SK-MEL-5 (cell line): ENCODE results near the gene ZHX3. TPM values are rescaled to one million over a fixed set of nuclear protein-coding genes. Genes with fewer than 3 reads are reported as not detected.
"Not testable (repeated sequence)": the region's sequence is repeated elsewhere in the genome, so short reads cannot be mapped to it uniquely, and the experiment has no call there.

Source experiments
- DNase-seq: peaks from one replicate; pipeline ENCODE4 v3.0.0-alpha.2; 2016; ENCODE audit warnings: low read depth, low spot score
- in situ Hi-C: cut with HindIII; loops from 2 replicates; pipeline ENCODE4 v1.10.0; 2016; ENCODE audit warnings: low sequenced_read_pairs, high pct_unique_total_duplicates, low pct_unique_long_range_greater_than_20kb
- total RNA-seq: library from RNA; depleted of rRNA; stranded (reverse); fragments of >200 nt; shearing (Covaris generic); gene quantifications from 2 replicates; pipeline ENCODE4 v1.2.3, GENCODE V29; 2014

Gene ZHX3
- total RNA-seq, 1 experiment from 2014 or later = 7.3 TPM

DNA sequence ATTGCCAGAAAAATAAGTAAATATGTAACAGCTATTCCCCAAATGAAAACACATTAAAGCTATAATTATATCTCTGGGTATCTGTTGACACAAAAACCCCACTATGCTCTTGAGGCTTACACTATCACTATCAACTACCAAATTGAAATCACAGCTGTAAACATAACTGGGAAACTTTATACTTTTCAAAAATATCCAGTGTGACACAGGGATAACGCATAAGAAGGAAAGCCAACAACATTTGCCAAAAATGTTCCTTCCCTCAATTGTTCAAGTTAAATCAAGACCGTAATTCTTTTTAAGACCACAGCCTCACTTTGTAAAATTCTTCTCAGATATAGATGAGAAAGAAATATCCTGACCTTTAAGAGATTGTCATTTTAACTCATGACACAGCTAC lies 3.1 kb downstream of the ZHX3 start:
- in situ Hi-C loops = no loop called here
- no peak for DNase-seq

GRCh38 chr20:41312009-41312408 lies 5.5 kb downstream of the ZHX3 start:
- DNase-seq, in situ Hi-C loops: not testable (repeated sequence)

DNA sequence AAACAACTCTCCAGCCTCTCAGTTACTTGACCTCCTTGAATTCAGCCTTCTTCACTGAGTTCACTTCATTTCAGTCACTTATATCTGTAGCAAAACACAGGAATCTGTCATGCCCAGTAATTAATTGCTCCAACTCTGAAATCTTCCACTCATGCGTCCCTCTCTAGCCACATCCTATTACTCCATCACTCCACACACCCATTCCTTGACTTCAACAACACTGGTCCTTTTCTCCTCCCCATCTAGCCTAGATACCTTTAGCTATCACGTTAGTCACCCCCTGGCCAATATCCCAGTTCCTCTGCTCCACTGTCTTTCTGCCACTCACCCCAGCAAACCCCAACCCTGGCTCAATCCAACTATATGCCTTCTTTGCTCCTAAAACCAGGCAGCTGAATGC lies 7.7 kb downstream of the ZHX3 start:
- no peak for DNase-seq
- in situ Hi-C loops = no loop called here

DNA sequence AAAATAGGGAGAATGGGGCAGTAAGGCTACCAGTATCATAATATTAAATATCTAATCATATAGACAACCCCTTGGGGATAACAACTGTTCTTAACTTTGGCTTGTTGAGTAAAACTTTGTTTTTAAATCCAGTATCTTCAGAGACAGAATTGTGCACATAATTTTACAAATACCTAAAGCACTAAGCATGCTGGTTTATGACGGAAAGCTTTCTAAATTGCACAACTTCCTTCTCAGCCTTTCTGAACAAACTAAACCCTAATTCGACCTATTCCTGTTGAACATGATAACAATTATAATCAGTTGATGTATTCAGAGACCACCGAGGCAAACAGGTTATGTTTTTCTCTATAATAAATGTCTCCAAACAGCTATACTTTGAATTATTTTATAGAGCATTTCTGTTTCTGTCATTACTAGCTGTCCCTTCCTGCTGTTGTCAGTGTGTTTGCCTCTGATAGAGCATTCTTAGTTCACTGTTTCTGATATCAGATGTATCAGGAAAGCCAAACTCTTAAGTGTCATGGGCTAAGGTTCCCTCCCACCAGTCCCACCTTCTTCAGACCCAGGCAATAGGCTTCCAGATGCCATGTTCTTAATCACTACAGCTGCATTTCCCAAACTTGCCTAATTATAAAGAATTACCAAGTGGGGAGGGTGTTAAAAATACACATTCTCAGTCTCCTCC lies 8.7 kb downstream of the ZHX3 start:
- in situ Hi-C loops = no loop called here
- DNase-seq = no peak

- in situ Hi-C loops = no loop called here
- peak; percentile 57 for DNase-seq
Measured at GRCh38 chr20:41308290-41308711, 9.2 kb downstream of the ZHX3 start.

GRCh38 chr20:41307021-41307420 lies 10.5 kb downstream of the ZHX3 start:
- in situ Hi-C loops = no loop called here
- no peak for DNase-seq

DNA sequence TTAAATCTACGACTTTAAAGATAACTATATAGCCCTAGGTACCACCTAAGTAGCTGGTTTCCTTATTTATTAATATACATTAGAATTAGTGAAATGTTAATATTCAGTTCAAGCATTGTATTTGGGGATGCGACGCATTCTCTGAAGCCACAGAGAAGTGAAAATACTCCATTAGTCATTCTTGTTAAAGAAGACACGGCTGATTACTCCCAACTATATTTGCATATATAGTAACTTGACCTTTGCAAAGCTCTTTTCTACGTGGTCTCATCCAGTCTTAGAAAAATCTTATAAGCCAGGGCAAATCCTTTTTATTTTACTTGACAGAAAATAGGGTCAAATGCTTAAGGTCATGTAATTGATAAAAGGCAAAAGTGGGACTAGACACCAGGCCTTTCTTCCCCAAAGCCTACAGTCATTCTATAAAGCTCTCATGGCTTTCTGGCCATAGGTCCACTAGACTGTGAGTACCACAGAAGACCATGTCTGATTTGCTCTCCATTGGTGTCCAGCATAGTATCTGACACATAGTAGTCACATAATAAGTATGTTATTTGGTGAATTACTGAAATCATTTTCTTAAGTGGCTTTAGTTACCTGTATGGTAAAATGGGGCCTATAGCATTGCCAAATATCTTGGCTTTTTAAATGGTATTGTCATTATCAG lies 11.3 kb downstream of the ZHX3 start:
- DNase-seq = no peak
- in situ Hi-C loops = no loop called here

- no peak for DNase-seq
- in situ Hi-C loops = no loop called here
Measured at GRCh38 chr20:41304424-41305079, 13.0 kb downstream of the ZHX3 start.

DNA sequence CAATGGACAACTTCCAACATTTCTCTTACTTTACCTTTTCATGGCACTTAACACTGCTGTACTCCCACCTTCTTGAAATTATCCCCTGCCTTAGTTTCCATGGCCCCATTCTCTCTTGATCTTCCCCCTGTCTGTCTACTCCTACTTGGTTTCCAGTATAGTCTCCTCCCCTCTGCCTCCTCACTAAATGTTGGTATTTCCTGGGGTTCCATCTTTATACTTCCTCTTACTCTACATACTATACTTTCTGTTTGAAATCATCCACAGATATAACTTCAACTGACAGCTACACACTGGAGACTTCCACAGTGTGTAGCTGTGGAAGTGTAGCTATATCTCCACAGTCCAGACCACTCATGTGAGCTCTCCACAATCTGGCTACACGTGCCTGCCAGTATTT lies 13.5 kb downstream of the ZHX3 start:
- in situ Hi-C loops = no loop called here
- DNase-seq = no peak

DNA sequence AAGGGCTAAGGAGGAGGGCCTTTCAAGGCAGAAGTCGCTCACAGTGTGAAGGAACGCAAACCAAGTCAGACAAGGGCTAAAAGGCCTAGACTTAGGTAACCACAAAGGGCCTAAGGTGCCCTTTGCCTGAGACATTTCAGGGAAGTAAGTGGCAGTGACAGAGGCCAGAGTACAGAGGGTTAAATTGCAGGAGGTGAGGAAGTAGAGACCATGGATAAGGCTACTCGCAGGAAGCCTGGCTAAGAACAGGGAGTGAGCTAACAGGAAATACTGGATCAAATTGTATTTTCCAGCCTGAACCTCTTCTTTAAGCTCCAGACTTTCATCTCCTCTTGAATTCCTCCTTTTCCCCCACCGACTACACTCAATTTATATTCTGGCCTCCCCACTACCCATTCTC lies 16.6 kb downstream of the ZHX3 start:
- in situ Hi-C loops = no loop called here
- DNase-seq = no peak

DNA sequence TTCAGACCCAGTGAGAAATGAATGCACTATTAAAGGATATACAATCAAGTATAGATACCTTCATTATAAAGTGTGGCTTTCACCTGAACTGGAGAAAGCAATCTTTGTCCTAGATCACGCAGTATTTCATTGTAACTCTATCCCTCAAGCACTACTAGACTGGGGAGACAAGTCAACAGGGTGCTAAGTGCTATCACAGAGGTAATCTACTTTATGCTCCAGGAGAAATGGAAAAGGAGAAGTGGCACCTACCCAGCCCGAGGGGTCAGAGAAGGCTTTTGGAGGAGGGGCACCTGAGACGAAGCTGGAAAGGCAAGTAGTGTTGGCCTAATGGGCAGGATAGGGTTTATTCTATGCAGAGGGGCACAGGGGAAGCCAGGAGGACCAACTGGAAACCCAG lies 17.1 kb downstream of the ZHX3 start:
- in situ Hi-C loops = no loop called here
- DNase-seq = no peak

GRCh38 chr20:41299899-41300298 lies 17.6 kb downstream of the ZHX3 start:
- in situ Hi-C loops = no loop called here
- DNase-seq = no peak

- in situ Hi-C loops = no loop called here
Measured at GRCh38 chr20:41293269-41294037, 24.1 kb downstream of the ZHX3 start.

DNA sequence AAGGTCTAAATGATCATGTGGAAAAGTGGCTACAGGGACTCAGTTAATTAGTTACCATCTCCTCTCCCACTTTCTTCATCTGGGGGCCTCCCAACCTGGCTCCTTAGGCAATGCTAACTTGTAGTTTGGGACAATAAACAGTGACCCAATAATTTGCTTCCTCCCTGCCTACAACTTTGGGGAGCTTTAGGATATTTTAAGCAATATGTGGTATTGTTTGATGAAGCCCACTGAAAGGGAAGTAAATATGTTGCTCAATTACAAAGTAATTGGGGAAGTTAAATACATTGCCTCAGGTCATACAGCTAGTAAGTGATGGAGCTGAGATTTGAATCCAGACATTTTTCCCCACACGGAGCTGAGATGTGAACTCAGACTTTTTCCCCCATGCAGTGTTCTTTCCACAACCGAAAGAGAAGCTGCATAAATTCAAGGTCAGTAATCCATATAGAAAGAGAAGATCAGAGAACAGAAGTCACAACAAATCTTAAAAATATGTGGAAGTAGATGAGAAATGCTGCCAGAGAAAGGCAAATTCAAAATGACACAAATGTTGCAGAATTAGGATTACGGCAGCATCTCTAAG lies 26.6 kb downstream of the ZHX3 start:
- DNase-seq = no peak
- in situ Hi-C loops = no loop called here

More at GRCh38 chr20:41293269-41294037, 24.1 kb downstream of the ZHX3 start:
- no peak for DNase-seq

- no peak for DNase-seq
- in situ Hi-C loops = no loop called here
Measured at GRCh38 chr20:41287327-41287726, 30.2 kb downstream of the ZHX3 start.

GRCh38 chr20:41286240-41286851 lies 31.2 kb downstream of the ZHX3 start:
- in situ Hi-C loops = no loop called here
- DNase-seq = no peak

DNA sequence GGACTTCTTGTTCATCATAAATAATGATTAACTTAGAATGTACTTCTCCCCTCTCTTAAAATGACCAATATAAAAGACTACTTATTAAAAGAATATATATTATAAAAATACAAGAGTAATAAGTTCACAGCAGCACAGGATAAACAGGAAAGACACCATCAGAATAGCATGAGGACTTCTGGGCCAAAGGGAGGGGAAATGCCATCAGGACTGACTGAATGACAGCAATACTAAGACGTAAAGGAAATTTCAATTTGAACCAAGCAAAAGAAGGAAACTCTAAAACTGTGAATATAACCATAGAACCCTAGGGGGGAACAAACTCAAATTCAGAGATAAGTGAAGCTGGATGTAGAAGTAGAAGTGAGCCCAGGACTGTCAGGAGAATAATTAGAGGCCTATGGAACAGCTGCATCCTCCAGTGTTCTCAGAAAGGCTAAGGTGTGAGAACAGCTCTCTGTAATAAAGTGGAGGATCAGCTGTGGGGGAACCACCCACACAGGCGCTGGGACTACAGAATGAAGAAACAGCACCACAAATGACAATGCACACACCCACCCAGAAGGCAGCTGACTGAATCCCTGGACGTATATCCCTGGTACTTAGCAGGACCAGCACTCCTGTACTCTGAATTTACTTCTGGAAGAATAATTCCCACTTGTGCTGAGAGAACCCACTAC lies 37.8 kb downstream of the ZHX3 start:
- in situ Hi-C loops = no loop called here
- no peak for DNase-seq
